AG04450 (cell line): ENCODE measurements around the gene FOXP2. TPM values are rescaled to one million over a fixed set of nuclear protein-coding genes. Genes with fewer than 3 reads are reported as not detected.
"Not testable (repeated sequence)": the region's sequence is repeated elsewhere in the genome, so short reads cannot be mapped to it uniquely, and the experiment has no call there.

Experiments
- CTCF ChIA-PET: fragments of 300-600, 350-600 bp; formaldehyde crosslinking; extraction: SDS; loops from one replicate; lab custom pipeline; 2022; ENCODE audit warnings: antibody characterized with exemption, inconsistent platforms; lab: Charles Lee
- POLR2A ChIA-PET: fragments of 350-600 bp; formaldehyde crosslinking; extraction: SDS; loops from one replicate; lab custom pipeline; 2021; ENCODE audit warnings: antibody characterized with exemption, inconsistent platforms; lab: Yijun Ruan, JAX
- DNase-seq: peaks from one replicate; pipeline ENCODE4 v3.0.0-alpha.2; 2011; ENCODE audit warnings: low read depth, low spot score
- H3K27ac ChIP-seq: one replicate; pipeline ENCODE4 v1.5.1; 2012; ENCODE audit warnings: low read depth, low read length, control low read depth
- H3K27me3 ChIP-seq: one replicate; pipeline ENCODE4 v1.6.0; 2012; ENCODE audit warnings: low read length; ENCODE audit not compliant: control insufficient read depth, insufficient read depth
- H3K4me3 ChIP-seq: 2 replicates; pipeline ENCODE4 v1.5.1; 2011; ENCODE audit warnings: mild to moderate bottlenecking, low read depth, low read length, control low read depth
- H3K9me3 ChIP-seq: 2 replicates; pipeline ENCODE4 v1.5.1; 2012; ENCODE audit warnings: low read length; ENCODE audit not compliant: control insufficient read depth, insufficient read depth
- CTCF ChIP-seq: IDR thresholded peaks from 2 replicates; pipeline ENCODE4 v1.5.1; 2011; ENCODE audit warnings: low read depth, low read length, control low read depth, inconsistent platforms
- polyA plus RNA-seq: library from polyadenylated mRNA; depleted of rRNA; stranded (reverse); fragments of >200 nt; gene quantifications from 2 replicates; pipeline ENCODE4 v1.2.3, GENCODE V29; 2011

Gene FOXP2
- polyA plus RNA-seq, 1 experiment = 2.8 TPM

GRCh38 chr7:114432061-114432460, 17.4 kb downstream of the FOXP2 start:
- no peak for TF ChIP-seq CTCF
- ChIA-PET POLR2A (no interaction called here), CTCF (interaction anchor here (0.6 kb wide), 1 partner anchor 17 kb away, joined by 3 read pairs; no protein-coding TSS in a partner anchor)
- Histone ChIP-seq H3K4me3 (no peak overlapping the region), H3K27ac (no peak overlapping the region), H3K9me3 (no peaks in the 10 kb centered on the region), H3K27me3 (no peaks in the 10 kb centered on the region)
- no peak for DNase-seq

DNA sequence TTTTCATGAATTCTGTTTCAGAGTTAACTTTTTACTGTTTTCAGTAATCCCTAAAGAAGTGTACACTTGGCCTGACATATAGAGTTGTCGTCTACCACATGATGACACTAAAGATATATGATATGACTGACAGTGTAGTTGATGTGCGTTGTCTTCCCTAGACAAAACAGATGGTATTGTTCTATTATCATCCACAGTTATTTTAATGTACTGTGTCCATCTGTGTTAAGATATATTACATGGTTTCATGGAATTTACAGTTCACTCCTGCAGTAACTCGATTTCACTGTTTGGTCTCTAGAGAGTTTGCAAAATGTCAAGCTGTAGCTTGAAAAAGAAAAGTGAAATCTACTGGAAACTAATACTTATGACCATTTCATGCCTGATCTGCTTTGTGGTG, 18.1 kb downstream of the FOXP2 start:
- ChIA-PET POLR2A (no interaction called here), CTCF (no interaction called here)
- TF ChIP-seq CTCF = no peak
- no peak for DNase-seq
- no peak overlapping the region for H3K4me3 ChIP-seq
- H3K9me3 ChIP-seq = no peaks in the 10 kb centered on the region
- H3K27ac ChIP-seq = no peak overlapping the region
- H3K27me3 ChIP-seq = no peaks in the 10 kb centered on the region

DNA sequence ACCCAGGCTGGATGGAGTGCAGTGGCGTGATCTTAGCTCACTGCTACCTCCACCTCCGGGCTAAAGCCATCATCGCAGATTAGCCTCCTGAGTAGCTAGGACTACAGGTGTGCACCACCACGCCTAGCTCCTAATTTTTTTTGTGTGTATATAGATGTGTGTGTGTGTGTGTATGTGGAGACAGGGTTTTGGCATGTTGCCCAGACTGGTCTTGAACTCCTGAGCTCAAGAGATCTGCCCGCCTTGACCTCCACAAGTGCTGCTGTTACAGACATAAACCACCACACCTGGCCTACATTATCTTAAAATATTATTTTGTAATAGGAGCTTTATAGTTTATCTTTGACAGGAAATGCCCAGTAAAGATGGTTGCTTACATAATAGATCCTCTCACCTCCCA, 25.0 kb downstream of the FOXP2 start:
- Histone ChIP-seq H3K27ac (no peak overlapping the region), H3K9me3 (no peaks in the 10 kb centered on the region), H3K27me3 (no peaks in the 10 kb centered on the region), H3K4me3 (no peak overlapping the region)
- no peak for TF ChIP-seq CTCF
- ChIA-PET POLR2A (no interaction called here), CTCF (no interaction called here)
- DNase-seq = no peak

DNA sequence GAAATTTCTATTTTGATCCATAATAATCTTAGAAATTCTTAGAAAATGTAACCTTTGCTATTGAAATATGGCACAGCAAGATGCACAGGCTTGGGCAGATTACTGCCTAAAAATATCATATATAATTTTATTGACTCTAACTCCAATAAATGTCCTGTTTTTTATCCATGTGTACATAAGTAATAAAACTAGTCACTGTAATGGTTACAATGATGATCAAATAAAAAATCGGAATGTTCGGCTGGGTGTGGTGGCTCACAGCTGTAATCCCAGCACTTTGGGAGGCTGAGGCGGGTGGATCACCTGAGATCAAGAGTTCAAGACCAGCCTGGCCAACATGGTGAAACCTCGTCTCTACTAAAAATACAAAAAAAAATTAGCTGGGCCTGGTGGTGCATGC, 26.3 kb downstream of the FOXP2 start:
- H3K27me3 ChIP-seq, H3K9me3 ChIP-seq, POLR2A ChIA-PET, DNase-seq, H3K4me3 ChIP-seq, H3K27ac ChIP-seq, CTCF ChIA-PET: not testable (repeated sequence)

- ChIA-PET CTCF (interaction anchor here (2.7 kb wide), 1 partner anchor 17 kb away, joined by 13 read pairs; no protein-coding TSS in a partner anchor), POLR2A (no interaction called here)
- Histone ChIP-seq H3K4me3 (no peak overlapping the region), H3K9me3 (no peaks in the 10 kb centered on the region), H3K27me3 (no peaks in the 10 kb centered on the region), H3K27ac (no peak overlapping the region)
- no peak for TF ChIP-seq CTCF
- no peak for DNase-seq
Observed at GRCh38 chr7:114444196-114444595, 29.6 kb downstream of the FOXP2 start.

- CTCF ChIA-PET = no interaction called here
- Histone ChIP-seq H3K27ac (no peak overlapping the region), H3K27me3 (no peaks in the 10 kb centered on the region), H3K4me3 (no peak overlapping the region), H3K9me3 (no peaks in the 10 kb centered on the region)
- no peak for DNase-seq
- POLR2A ChIA-PET = no interaction called here
- TF ChIP-seq CTCF = no peak
Observed at GRCh38 chr7:114450431-114450830, 35.8 kb downstream of the FOXP2 start.
